Measurements from ENCODE around the gene CD160.

CD160 gene

DNA sequence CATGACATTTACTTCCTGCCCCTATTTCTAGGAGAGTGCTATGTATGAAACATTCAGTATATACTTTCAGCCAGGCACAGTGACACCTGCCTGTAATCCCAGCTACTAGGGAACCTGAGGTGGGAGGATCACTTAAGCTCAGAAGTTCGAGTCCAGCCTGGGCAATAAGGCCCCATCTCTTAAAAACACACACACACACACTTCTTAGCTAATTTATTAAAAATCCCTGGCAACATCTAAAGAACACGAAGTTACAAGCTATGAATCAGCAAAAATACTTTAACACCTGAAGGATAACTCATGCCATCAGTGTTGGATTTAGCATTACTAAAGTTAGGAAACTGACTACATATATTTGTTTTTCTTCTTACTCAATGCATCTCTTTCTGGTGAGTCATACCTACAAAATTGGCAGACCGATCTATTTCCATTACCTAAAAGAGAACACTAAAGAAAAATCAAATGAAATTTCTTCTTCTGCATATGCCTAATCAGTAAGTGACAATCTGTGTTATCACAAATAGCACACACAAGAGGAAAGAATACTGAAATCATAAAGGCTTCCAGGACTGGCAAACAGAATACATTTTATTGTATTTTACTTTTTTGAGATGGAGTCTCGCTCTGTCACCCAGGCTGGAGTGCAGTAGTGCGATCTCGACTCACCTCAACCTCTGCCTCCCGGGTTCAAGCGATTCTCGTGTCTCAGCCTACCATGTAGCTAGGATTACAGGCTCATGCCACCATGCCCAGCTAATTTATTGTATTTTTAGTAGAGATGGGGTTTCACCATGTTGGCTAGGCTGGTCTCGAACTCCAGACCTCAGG is 63.2 kb downstream of the CD160 start:
- no peak for TF ChIP-seq ZNF274 (IDR thresholded peaks at IDR 0.05; ENCODE audit: low read depth, low read length)
- TF ChIP-seq YY1 (IDR thresholded peaks at IDR 0.05; ENCODE audit: insufficient read depth, insufficient read length), result no peak
- TF ChIP-seq SUZ12 (IDR thresholded peaks at IDR 0.05; ENCODE audit: extremely low read depth, insufficient read depth, insufficient read length), result no peak

DNA sequence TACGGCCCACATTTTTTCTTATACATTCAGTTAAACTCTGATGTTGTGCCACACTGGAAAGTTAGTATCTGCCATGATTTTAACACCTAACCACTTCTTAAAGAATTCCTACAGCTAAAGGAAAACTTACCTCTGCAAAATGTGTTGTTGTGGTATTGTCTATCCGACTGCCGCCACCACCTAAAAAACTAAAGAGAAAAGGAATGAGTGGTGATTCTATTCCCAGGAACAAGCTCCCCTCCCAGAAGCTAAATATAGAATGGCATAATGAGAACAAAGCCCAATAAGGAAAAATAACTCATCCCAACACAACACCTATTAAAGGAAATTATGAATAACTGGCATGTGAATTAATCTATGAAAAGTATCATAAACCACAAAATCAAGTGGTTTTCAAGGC is 65.1 kb downstream of the CD160 start:
- Histone ChIP-seq H3K4me1 (ENCODE audit: insufficient read depth, insufficient read length) (no peaks in the 10 kb centered on the region), H3K36me3 (ENCODE audit: insufficient read depth, insufficient read length, low read length) (peaks cover 31% of the 10 kb centered on the region), H3K9ac (ENCODE audit: insufficient read length, low read depth) (no peak overlapping the region), H3K9me3 (ENCODE audit: insufficient read depth, low read length) (no peaks in the 10 kb centered on the region), H3K27me3 (ENCODE audit: insufficient read depth, insufficient read length) (no peaks in the 10 kb centered on the region), H3K4me3 (ENCODE audit: insufficient read length, low read depth) (no peak overlapping the region)
- TF ChIP-seq SUZ12 (IDR thresholded peaks at IDR 0.05; ENCODE audit: extremely low read depth, insufficient read depth, insufficient read length), result no peak
- no peak for DNase-seq (ENCODE audit: low read depth, low spot score)

More for the DNA sequence above, 63.2 kb downstream of the CD160 start:
- no peaks in the 10 kb centered on the region for H3K9me3 ChIP-seq (ENCODE audit: insufficient read depth, low read length)
- H3K27me3 ChIP-seq (ENCODE audit: insufficient read depth, insufficient read length), result no peaks in the 10 kb centered on the region
- peaks cover 22% of the 10 kb centered on the region for H3K36me3 ChIP-seq (ENCODE audit: insufficient read depth, insufficient read length, low read length)
- H3K9ac ChIP-seq (ENCODE audit: insufficient read length, low read depth), result no peak overlapping the region
- H3K4me1 ChIP-seq (ENCODE audit: insufficient read depth, insufficient read length), result no peaks in the 10 kb centered on the region
- H3K4me3 ChIP-seq (ENCODE audit: insufficient read length, low read depth), result no peak overlapping the region
- DNase-seq (ENCODE audit: low read depth, low spot score), result no peak

DNA sequence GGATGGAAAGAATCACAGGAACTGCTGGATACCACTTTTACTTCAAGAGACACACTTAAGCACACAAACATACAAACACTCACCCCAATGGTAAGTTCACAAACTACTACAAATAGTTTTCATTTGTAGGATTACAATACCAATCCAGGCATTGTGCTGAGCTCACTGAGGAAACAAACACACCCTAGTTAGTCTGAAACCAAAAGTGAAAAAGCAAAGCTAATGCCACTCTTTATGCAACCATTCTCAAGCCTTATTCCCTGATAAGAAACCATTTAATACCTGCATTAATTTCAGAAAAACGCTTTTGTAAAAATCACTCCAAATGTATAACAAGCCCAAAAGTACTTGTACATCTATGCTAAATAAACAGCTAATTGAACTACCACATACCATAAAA is 66.2 kb downstream of the CD160 start:
- no peaks in the 10 kb centered on the region for H3K4me1 ChIP-seq (ENCODE audit: insufficient read depth, insufficient read length)
- H3K27me3 ChIP-seq (ENCODE audit: insufficient read depth, insufficient read length), result no peaks in the 10 kb centered on the region
- no peak overlapping the region for H3K4me3 ChIP-seq (ENCODE audit: insufficient read length, low read depth)
- TF ChIP-seq ZNF274 (IDR thresholded peaks at IDR 0.05; ENCODE audit: low read depth, low read length) (no peak), YY1 (IDR thresholded peaks at IDR 0.05; ENCODE audit: insufficient read depth, insufficient read length) (no peak), SUZ12 (IDR thresholded peaks at IDR 0.05; ENCODE audit: extremely low read depth, insufficient read depth, insufficient read length) (no peak)
- H3K36me3 ChIP-seq (ENCODE audit: insufficient read depth, insufficient read length, low read length), result peaks cover 26% of the 10 kb centered on the region
- no peak overlapping the region for H3K9ac ChIP-seq (ENCODE audit: insufficient read length, low read depth)
- no peak for DNase-seq (ENCODE audit: low read depth, low spot score)
- no peaks in the 10 kb centered on the region for H3K9me3 ChIP-seq (ENCODE audit: insufficient read depth, low read length)

DNA sequence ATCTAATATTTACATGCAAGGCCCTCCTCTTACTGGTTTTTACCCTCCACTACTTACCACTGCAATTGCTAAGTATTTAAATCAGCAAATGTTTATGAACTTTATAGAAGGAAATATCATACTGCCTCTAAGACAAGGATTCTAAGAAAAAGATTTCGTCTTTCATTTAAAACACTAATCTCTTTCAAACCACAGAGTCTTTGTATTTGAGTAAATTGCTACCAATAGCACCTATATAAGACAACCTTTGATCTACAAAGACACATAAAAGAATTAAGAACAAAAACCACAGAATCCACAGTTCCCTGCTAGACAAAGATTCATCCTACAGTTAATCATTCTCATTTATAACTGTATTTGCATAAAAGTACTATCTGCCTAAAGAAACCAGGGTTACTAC is 67.0 kb downstream of the CD160 start:
- Histone ChIP-seq H3K36me3 (ENCODE audit: insufficient read depth, insufficient read length, low read length) (peaks cover 24% of the 10 kb centered on the region), H3K4me3 (ENCODE audit: insufficient read length, low read depth) (no peak overlapping the region), H3K9ac (ENCODE audit: insufficient read length, low read depth) (no peak overlapping the region), H3K9me3 (ENCODE audit: insufficient read depth, low read length) (no peaks in the 10 kb centered on the region), H3K4me1 (ENCODE audit: insufficient read depth, insufficient read length) (no peaks in the 10 kb centered on the region), H3K27me3 (ENCODE audit: insufficient read depth, insufficient read length) (no peaks in the 10 kb centered on the region)
- no peak for TF ChIP-seq YY1 (IDR thresholded peaks at IDR 0.05; ENCODE audit: insufficient read depth, insufficient read length)
- TF ChIP-seq SUZ12 (IDR thresholded peaks at IDR 0.05; ENCODE audit: extremely low read depth, insufficient read depth, insufficient read length), result no peak
- no peak for TF ChIP-seq ZNF274 (IDR thresholded peaks at IDR 0.05; ENCODE audit: low read depth, low read length)
- DNase-seq (ENCODE audit: low read depth, low spot score), result no peak

DNA sequence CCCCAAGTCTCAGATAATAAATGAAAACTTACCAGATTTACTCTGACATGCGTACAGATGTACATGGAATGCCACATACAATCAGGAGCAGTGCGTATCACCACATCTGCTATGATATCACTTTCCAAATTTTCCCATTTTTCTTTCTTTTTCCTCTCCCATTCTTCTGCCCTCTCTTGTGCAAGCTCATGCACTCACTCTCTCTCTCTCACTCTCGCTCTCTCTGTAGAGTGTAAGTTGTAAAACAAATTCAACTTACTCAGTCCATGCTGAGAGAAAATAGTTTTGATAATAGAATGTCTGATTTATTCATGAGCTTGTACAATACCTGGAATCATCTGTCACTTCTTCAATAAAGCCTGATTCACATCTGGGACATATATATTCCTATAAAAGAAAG is 69.3 kb downstream of the CD160 start:
- no peaks in the 10 kb centered on the region for H3K9me3 ChIP-seq (ENCODE audit: insufficient read depth, low read length)
- H3K27me3 ChIP-seq (ENCODE audit: insufficient read depth, insufficient read length), result no peaks in the 10 kb centered on the region
- no peak for DNase-seq (ENCODE audit: low read depth, low spot score)
- H3K36me3 ChIP-seq (ENCODE audit: insufficient read depth, insufficient read length, low read length), result peaks cover 29% of the 10 kb centered on the region
- TF ChIP-seq YY1 (IDR thresholded peaks at IDR 0.05; ENCODE audit: insufficient read depth, insufficient read length) (no peak), SUZ12 (IDR thresholded peaks at IDR 0.05; ENCODE audit: extremely low read depth, insufficient read depth, insufficient read length) (no peak), ZNF274 (IDR thresholded peaks at IDR 0.05; ENCODE audit: low read depth, low read length) (no peak)
- H3K4me1 ChIP-seq (ENCODE audit: insufficient read depth, insufficient read length), result no peaks in the 10 kb centered on the region
- no peak overlapping the region for H3K9ac ChIP-seq (ENCODE audit: insufficient read length, low read depth)
- no peak overlapping the region for H3K4me3 ChIP-seq (ENCODE audit: insufficient read length, low read depth)

Measured in NT2/D1 (cell line).